ENCODE data around the gene CEP85. TPM values are rescaled to one million over a fixed set of nuclear protein-coding genes. Genes with fewer than 3 reads are reported as not detected.

CEP85 gene
- total RNA-seq, 1 donor from 2014 or later = 35.6 TPM

GRCh38 chr1:26305667-26306289, 71.8 kb downstream of the CEP85 start:
- intact Hi-C loops (cut with micrococcal nuclease) = loop anchor here (1.0 to 5.0 kb wide), 6 partner anchors 26 to 392 kb away; partner anchors contain the start of genes ARID1A, CEP85, DHDDS and PDIK1L

DNA sequence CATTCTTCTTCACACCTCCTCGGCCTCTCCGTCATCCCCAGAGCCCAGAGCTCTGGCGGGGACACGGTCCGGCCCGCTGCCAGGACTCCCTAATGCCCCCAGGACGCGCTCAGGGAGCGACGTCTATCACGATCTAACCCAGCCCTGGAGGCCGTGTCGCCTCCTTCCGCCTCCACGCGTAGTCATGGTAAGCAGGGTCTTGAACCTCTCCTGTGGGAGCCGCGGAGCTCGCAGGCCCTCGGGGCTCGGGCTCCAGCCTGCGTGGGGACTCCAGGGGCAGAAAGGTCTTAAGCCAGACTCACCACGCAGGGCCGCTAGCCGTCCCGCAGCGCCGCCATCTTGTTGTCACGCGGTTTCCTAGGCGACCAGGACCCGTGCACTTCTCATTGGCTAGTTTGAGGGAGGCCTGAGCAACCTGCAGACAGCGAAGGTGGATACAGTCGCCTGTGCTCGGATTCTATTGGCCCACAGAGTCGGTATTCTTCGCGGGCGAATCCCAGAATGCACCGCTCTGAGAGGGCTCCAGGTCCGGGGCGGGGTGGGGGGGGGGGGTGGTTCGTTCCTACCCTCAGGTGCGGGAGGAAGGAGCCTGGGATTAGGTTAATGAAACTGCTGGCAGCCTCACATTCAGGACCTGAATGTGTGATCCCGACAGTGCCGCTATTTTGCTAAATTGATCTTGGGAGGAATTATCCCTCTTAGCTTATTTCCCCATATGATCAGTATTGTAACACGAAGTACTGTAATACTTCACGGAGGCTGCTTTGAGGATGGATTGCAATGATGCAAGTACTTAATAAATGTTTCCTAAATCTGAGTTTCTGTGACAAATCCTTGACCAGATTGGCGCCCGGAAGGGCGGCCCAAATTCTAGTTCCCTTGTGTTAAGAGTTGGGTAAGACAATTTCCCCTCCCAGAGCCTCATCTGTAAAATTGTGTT, 72.6 kb downstream of the CEP85 start, which contains the start of gene UBXN11:
TSS of gene UBXN11 (minus strand) at position 347 of the 940 bp plus-strand sequence. CDS start 3,753 bp downstream, outside the sequence.
- intact Hi-C loops (cut with micrococcal nuclease) = loop anchor here (1.0 to 5.0 kb wide), 9 partner anchors 11 to 391 kb away; partner anchors contain the start of genes ARID1A, CD52, CEP85 and DHDDS

DNA sequence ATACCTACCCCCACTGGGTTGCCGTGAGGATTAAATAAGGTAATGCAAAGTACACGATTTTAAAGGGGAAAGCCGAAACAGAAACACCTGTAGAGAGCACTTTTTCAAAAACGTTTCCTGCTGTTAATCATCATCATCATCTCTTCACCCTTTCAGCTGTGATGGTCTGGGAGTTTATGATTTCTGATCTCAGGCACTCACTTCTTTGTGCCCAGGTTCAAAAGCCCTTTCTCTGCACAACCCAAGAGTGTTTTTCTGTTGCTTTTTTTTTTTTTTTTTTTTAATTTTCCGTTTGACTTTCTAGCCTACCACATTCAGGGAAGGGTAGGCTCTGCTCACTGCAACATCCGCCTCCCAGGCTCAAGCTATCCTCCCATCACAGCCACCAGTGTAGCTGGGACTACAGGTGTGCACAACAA, 73.4 kb downstream of the CEP85 start:
- intact Hi-C loops (cut with micrococcal nuclease) = loop anchor here (1.0 to 5.0 kb wide), 4 partner anchors 10 to 390 kb away; partner anchors contain the start of genes ARID1A and CD52

GRCh38 chr1:26307966-26308899, 74.2 kb downstream of the CEP85 start:
- intact Hi-C loops (cut with micrococcal nuclease) = loop anchor here (1.0 to 5.0 kb wide), 4 partner anchors 9 to 389 kb away; partner anchors contain the start of genes ARID1A and CD52

- intact Hi-C loops (cut with micrococcal nuclease) = no loop called here
Measured at GRCh38 chr1:26314501-26314900, 80.5 kb downstream of the CEP85 start.

DNA sequence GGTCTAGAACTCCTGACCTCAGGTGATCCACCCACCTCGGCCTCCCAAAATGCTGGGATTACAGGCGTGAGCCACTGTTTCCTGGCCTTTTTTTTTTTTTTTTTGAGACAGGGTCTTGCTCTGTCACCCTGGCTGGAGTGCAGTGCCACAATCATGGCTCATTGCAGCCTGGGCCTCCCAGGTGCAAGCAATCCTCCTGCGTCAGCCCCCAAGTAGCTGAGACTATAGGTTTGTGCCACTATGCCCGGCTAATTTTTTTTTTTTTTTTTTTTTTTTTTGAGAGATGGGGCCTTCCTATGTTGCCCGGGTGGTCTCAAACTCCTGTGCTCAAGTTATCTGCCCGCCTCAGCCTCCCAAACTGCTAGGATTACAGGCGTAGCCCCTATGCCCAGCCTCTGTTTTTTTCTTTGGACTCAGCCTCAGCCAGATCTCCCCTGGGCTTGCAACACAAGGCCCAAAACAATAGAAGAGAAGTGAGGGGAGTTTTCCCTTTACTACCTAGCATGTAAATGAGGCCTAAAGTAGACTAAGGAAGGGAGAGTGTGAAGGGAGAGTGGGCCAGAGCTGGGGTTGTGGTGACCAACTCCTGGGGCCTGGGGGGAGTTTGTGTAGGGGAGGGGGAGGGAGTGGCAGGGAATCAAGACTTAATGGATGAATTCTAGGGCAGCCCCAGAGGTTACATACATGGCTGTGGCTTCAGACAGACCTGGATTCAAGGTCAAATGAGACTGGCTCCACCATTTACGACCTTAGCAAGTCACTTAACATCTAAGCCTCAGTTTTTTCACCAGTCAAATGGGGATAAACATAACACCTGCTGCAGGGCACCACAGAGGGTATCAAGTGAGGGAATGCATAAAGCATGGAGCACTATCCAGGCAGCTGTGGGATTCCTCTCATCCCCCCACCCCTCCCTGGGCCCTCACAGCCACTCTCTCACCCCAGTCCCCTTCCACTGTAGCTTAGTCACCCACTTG, 82.2 kb downstream of the CEP85 start:
- intact Hi-C loops (cut with micrococcal nuclease) = loop anchor here (5.0 kb wide), 1 partner anchor 471 kb away; the partner anchor contains the start of gene PIGV

GRCh38 chr1:26317146-26317545, 83.1 kb downstream of the CEP85 start:
- intact Hi-C loops (cut with micrococcal nuclease) = loop anchor here (1.0 to 5.0 kb wide), 3 partner anchors 10 to 470 kb away; partner anchors contain the start of gene PIGV

DNA sequence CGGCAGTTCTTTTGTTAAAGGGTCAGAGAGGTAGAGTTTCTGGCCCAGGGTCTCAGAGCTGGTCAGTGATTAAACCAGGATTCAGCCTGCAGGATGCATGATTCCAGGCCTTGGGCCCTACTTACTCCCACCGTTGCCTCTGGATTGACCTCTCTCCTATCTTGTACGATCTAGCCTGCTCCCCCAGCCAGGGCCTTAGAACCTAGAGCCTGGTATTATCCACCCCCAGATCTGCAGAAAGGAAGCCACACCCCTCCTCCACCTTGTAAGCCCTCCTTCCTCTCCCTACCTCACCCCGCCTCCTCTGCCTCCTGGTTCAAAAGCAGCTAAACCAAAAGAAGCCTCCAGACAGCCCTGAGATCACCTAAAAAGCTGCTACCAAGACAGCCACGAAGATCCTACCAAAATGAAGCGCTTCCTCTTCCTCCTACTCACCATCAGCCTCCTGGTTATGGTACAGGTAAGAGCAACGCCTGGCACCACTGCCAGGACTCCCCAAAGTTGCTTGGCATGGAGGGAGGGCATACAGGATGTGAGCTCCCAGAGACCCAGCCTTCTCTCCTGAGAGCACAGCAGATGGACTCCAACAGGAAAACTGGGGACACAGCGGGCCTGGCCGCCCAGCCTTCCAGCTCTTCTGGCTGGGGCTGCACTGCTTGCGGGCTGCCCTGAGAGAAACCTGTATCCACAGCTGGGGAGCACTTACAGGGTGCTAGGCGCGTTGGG, 83.8 kb downstream of the CEP85 start, which contains the start of gene CD52:
TSS of gene CD52 (plus strand) at position 347 of the 726 bp plus-strand sequence. CDS start at position 407, 60 bp downstream.
- intact Hi-C loops (cut with micrococcal nuclease) = loop anchor here (1.0 to 5.0 kb wide), 3 partner anchors 10 to 470 kb away; partner anchors contain the start of gene PIGV

- intact Hi-C loops (cut with micrococcal nuclease) = loop anchor here (5.0 kb wide), 1 partner anchor 469 kb away; the partner anchor contains the start of gene PIGV
Measured at GRCh38 chr1:26318338-26319064, 84.5 kb downstream of the CEP85 start.

DNA sequence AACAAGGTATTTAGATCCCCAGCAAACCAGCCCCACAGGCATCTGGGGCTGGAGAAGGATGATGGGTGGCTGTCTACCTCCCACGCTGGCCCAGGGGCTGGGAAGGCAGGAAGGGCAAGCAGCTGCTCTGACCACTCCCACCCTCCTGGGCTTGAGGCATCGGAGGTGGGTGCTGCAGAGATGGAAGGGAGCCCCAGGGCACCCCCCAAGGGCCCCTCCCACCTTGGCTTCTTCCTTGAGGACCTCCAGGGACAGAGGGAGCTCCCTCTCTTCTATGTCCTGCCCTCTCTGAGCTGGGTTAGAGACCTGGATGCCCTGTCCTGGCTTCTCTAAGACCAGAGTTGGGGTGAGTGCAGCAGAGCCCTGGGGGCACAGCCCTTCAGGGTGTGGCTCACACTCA, 86.9 kb downstream of the CEP85 start:
- intact Hi-C loops (cut with micrococcal nuclease) = loop anchor here (1.0 to 2.0 kb wide), 9 partner anchors 15 to 210 kb away; partner anchors contain the start of genes CEP85, PDIK1L and ZNF593

DNA sequence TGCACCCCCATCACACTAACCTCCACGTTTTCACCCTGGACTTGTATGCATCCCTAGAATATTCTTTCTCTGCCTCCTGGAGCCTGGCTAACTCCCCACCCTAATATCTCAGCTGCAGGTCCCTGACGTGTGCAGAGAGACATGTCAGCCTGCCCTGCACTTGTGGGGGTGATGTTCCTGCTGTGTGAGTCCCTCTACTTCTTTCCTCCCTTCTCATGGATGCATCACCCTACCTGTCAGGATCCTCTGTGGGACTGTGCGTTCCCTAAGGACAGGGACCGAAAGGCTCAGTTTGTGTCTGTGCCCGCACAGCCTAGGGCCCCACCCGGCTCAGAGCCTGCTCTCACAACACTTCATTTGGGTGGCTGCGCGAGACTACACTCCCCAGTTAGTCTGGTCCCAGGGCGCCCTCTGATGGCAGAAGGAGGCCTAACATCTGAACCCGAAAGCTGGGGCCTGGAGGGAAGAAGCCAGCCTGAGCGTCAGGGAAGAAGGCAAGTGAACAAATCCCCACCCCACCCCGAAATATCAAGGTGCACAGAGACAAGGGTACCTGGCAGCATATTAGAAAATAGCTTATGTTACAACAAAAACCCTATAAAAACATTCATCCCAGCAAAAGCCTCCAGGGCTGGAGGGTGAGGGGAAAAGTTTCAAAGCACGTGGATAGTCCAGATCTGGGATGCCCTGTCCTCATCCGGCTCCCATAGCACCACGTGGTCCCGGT, 87.5 kb downstream of the CEP85 start:
- intact Hi-C loops (cut with micrococcal nuclease) = loop anchor here (1.0 to 2.0 kb wide), 9 partner anchors 15 to 211 kb away; partner anchors contain the start of genes CEP85, PDIK1L and ZNF593

DNA sequence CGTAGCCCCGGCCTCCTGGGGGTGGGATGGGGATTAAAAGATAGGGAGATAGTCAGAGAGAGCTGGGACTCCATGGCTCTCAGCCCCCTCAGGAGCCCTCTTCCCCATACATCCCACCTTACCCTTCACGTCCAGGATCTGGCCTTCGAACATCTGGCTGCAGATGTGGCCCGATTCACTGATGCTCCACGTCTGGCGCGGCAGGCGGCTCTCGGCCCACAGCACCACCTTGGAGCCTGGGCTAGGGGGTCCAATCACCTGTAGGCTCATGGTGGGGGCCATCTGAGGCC, 88.0 kb downstream of the CEP85 start:
- intact Hi-C loops (cut with micrococcal nuclease) = no loop called here

- intact Hi-C loops (cut with micrococcal nuclease) = no loop called here
Measured at GRCh38 chr1:26323382-26323781, 89.4 kb downstream of the CEP85 start.

DNA sequence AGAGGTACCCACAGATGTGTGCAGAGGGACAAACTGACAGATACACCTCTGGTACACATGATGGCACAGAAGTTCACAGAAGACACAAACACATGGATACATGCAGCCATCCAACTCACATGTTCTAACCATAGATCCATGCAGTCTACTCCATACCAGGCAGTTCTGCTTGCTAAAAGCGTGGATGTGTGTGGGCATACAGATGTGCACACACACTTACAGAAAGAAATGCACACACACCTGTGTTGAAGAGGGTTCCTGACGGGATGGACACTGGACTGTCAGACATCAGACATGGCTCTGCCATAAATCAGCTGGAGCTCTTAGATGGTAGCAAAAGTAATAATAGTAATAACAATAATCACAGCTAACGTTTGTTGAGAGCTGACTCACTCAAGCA, 90.5 kb downstream of the CEP85 start:
- intact Hi-C loops (cut with micrococcal nuclease) = no loop called here

DNA sequence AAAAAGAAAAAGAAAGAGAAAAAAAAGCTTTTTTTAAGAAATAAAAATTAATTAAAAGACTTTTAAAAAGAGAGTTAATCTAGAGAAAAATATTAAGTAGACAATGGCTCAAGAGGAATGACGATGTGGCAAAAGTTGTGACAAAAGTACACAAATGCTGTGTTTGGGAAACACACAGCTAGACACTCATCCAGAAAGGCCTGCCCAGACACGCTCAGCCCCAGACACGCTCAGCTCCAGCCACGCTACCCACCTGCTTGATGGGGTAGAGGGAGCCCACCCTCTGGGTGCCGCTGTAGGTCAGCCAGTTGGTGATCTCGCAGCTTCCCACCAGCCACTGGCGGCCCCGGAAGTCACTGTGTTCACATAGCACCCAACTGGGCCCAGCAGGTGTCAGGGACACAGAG, 94.0 kb downstream of the CEP85 start:
- intact Hi-C loops (cut with micrococcal nuclease) = no loop called here

Measured in T-helper 1 cell treated with Interleukin-12 subunit alpha and Interleukin-12 subunit beta and Interleukin-4 antibody, amounts not matched to agents 30 ng/mL and 1 ng/mL, for 36 hours (primary cell).